ENCODE data around the gene LMTK3.

The LMTK3 gene

GRCh38 chr19:48511800-48512503 is at the start of gene LMTK3:
LMTK3 (minus strand) TSS chr19:48511835; CDS start chr19:48511576, 259 bp downstream.
- no peak for DNase-seq (ENCODE audit: low read depth, low spot score)
- no peak within 1 kb of the TSS for H3K9ac ChIP-seq (ENCODE audit: insufficient read length, low read depth)
- no peaks in the 10 kb centered on the region for H3K9me3 ChIP-seq (ENCODE audit: insufficient read depth, low read length)
- peaks cover 6% of the 10 kb centered on the region for H3K4me1 ChIP-seq (ENCODE audit: insufficient read depth, insufficient read length)
- peaks cover 29% of the 10 kb centered on the region for H3K27me3 ChIP-seq (ENCODE audit: insufficient read depth, insufficient read length)
- no peaks in the 10 kb centered on the region for H3K36me3 ChIP-seq (ENCODE audit: insufficient read depth, insufficient read length, low read length)
- H3K4me3 ChIP-seq (ENCODE audit: insufficient read length, low read depth) = peak within 1 kb of the TSS; percentile 13
- TF ChIP-seq YY1 (IDR thresholded peaks at IDR 0.05; ENCODE audit: insufficient read depth, insufficient read length) (no peak), SUZ12 (IDR thresholded peaks at IDR 0.05; ENCODE audit: extremely low read depth, insufficient read depth, insufficient read length) (no peak), ZNF274 (IDR thresholded peaks at IDR 0.05; ENCODE audit: low read depth, low read length) (no peak)

GRCh38 chr19:48561412-48561811 is 49.8 kb upstream of the LMTK3 start:
- TF ChIP-seq SUZ12 (IDR thresholded peaks at IDR 0.05; ENCODE audit: extremely low read depth, insufficient read depth, insufficient read length) (no peak), ZNF274 (IDR thresholded peaks at IDR 0.05; ENCODE audit: low read depth, low read length) (no peak), YY1 (IDR thresholded peaks at IDR 0.05; ENCODE audit: insufficient read depth, insufficient read length) (no peak)
- no peak for DNase-seq (ENCODE audit: low read depth, low spot score)
- Histone ChIP-seq H3K4me3 (ENCODE audit: insufficient read length, low read depth) (no peak overlapping the region), H3K9me3 (ENCODE audit: insufficient read depth, low read length) (no peaks in the 10 kb centered on the region), H3K4me1 (ENCODE audit: insufficient read depth, insufficient read length) (no peaks in the 10 kb centered on the region), H3K36me3 (ENCODE audit: insufficient read depth, insufficient read length, low read length) (no peaks in the 10 kb centered on the region), H3K27me3 (ENCODE audit: insufficient read depth, insufficient read length) (no peaks in the 10 kb centered on the region), H3K9ac (ENCODE audit: insufficient read length, low read depth) (no peak overlapping the region)

- TF ChIP-seq YY1 (IDR thresholded peaks at IDR 0.05; ENCODE audit: insufficient read depth, insufficient read length) (no peak), ZNF274 (IDR thresholded peaks at IDR 0.05; ENCODE audit: low read depth, low read length) (no peak), SUZ12 (IDR thresholded peaks at IDR 0.05; ENCODE audit: extremely low read depth, insufficient read depth, insufficient read length) (no peak)
- Histone ChIP-seq H3K36me3 (ENCODE audit: insufficient read depth, insufficient read length, low read length) (no peaks in the 10 kb centered on the region), H3K4me1 (ENCODE audit: insufficient read depth, insufficient read length) (no peaks in the 10 kb centered on the region), H3K27me3 (ENCODE audit: insufficient read depth, insufficient read length) (no peaks in the 10 kb centered on the region), H3K9ac (ENCODE audit: insufficient read length, low read depth) (no peak overlapping the region), H3K9me3 (ENCODE audit: insufficient read depth, low read length) (no peaks in the 10 kb centered on the region), H3K4me3 (ENCODE audit: insufficient read length, low read depth) (no peak overlapping the region)
- DNase-seq (ENCODE audit: low read depth, low spot score) = no peak
Observed at GRCh38 chr19:48560095-48560530, 48.5 kb upstream of the LMTK3 start.

- no peaks in the 10 kb centered on the region for H3K4me1 ChIP-seq (ENCODE audit: insufficient read depth, insufficient read length)
- H3K27me3 ChIP-seq (ENCODE audit: insufficient read depth, insufficient read length) = no peaks in the 10 kb centered on the region
- no peaks in the 10 kb centered on the region for H3K9me3 ChIP-seq (ENCODE audit: insufficient read depth, low read length)
- no peak overlapping the region for H3K4me3 ChIP-seq (ENCODE audit: insufficient read length, low read depth)
- H3K9ac ChIP-seq (ENCODE audit: insufficient read length, low read depth) = peak overlapping the region; percentile 8
- no peaks in the 10 kb centered on the region for H3K36me3 ChIP-seq (ENCODE audit: insufficient read depth, insufficient read length, low read length)
- no peak for DNase-seq (ENCODE audit: low read depth, low spot score)
- TF ChIP-seq YY1 (IDR thresholded peaks at IDR 0.05; ENCODE audit: insufficient read depth, insufficient read length) = no peak
- TF ChIP-seq ZNF274 (IDR thresholded peaks at IDR 0.05; ENCODE audit: low read depth, low read length) = no peak
- TF ChIP-seq SUZ12 (IDR thresholded peaks at IDR 0.05; ENCODE audit: extremely low read depth, insufficient read depth, insufficient read length) = no peak
Observed at GRCh38 chr19:48558018-48558684, 46.5 kb upstream of the LMTK3 start.

GRCh38 chr19:48556825-48557224 is 45.2 kb upstream of the LMTK3 start:
- Histone ChIP-seq H3K4me3 (ENCODE audit: insufficient read length, low read depth) (no peak overlapping the region), H3K4me1 (ENCODE audit: insufficient read depth, insufficient read length) (peaks cover 4% of the 10 kb centered on the region), H3K9me3 (ENCODE audit: insufficient read depth, low read length) (no peaks in the 10 kb centered on the region), H3K9ac (ENCODE audit: insufficient read length, low read depth) (no peak overlapping the region), H3K27me3 (ENCODE audit: insufficient read depth, insufficient read length) (no peaks in the 10 kb centered on the region), H3K36me3 (ENCODE audit: insufficient read depth, insufficient read length, low read length) (no peaks in the 10 kb centered on the region)
- DNase-seq (ENCODE audit: low read depth, low spot score) = no peak
- no peak for TF ChIP-seq SUZ12 (IDR thresholded peaks at IDR 0.05; ENCODE audit: extremely low read depth, insufficient read depth, insufficient read length)
- TF ChIP-seq ZNF274 (IDR thresholded peaks at IDR 0.05; ENCODE audit: low read depth, low read length) = no peak
- TF ChIP-seq YY1 (IDR thresholded peaks at IDR 0.05; ENCODE audit: insufficient read depth, insufficient read length) = no peak

- Histone ChIP-seq H3K4me3 (ENCODE audit: insufficient read length, low read depth) (no peak overlapping the region), H3K27me3 (ENCODE audit: insufficient read depth, insufficient read length) (no peaks in the 10 kb centered on the region), H3K9me3 (ENCODE audit: insufficient read depth, low read length) (no peaks in the 10 kb centered on the region), H3K9ac (ENCODE audit: insufficient read length, low read depth) (peak overlapping the region; percentile 67), H3K36me3 (ENCODE audit: insufficient read depth, insufficient read length, low read length) (no peaks in the 10 kb centered on the region), H3K4me1 (ENCODE audit: insufficient read depth, insufficient read length) (peaks cover 4% of the 10 kb centered on the region)
- no peak for TF ChIP-seq SUZ12 (IDR thresholded peaks at IDR 0.05; ENCODE audit: extremely low read depth, insufficient read depth, insufficient read length)
- no peak for TF ChIP-seq ZNF274 (IDR thresholded peaks at IDR 0.05; ENCODE audit: low read depth, low read length)
- TF ChIP-seq YY1 (IDR thresholded peaks at IDR 0.05; ENCODE audit: insufficient read depth, insufficient read length) = no peak
- DNase-seq (ENCODE audit: low read depth, low spot score) = no peak
Observed at GRCh38 chr19:48556163-48556562, 44.5 kb upstream of the LMTK3 start.

- Histone ChIP-seq H3K36me3 (ENCODE audit: insufficient read depth, insufficient read length, low read length) (no peaks in the 10 kb centered on the region), H3K9me3 (ENCODE audit: insufficient read depth, low read length) (no peaks in the 10 kb centered on the region), H3K4me1 (ENCODE audit: insufficient read depth, insufficient read length) (peaks cover 6% of the 10 kb centered on the region), H3K9ac (ENCODE audit: insufficient read length, low read depth) (peak overlapping the region; percentile 74), H3K27me3 (ENCODE audit: insufficient read depth, insufficient read length) (no peaks in the 10 kb centered on the region), H3K4me3 (ENCODE audit: insufficient read length, low read depth) (peak overlapping the region; percentile 21)
- no peak for TF ChIP-seq YY1 (IDR thresholded peaks at IDR 0.05; ENCODE audit: insufficient read depth, insufficient read length)
- TF ChIP-seq SUZ12 (IDR thresholded peaks at IDR 0.05; ENCODE audit: extremely low read depth, insufficient read depth, insufficient read length) = no peak
- no peak for TF ChIP-seq ZNF274 (IDR thresholded peaks at IDR 0.05; ENCODE audit: low read depth, low read length)
- peak; percentile 89 for DNase-seq (ENCODE audit: low read depth, low spot score)
Observed at GRCh38 chr19:48554385-48555091, 42.9 kb upstream of the LMTK3 start.
